Activated T-cell treated with anti-CD3 and anti-CD28 coated beads, Interleukin-2, amount 50 U/mL, for 72 hours (primary cell): Measurements from ENCODE around the gene CTSV. TPM values are rescaled to one million over a fixed set of nuclear protein-coding genes. Genes with fewer than 3 reads are reported as not detected.
"Not testable (repeated sequence)": the region's sequence is repeated elsewhere in the genome, so short reads cannot be mapped to it uniquely, and the experiment has no call there.

ENCODE experiments used
- ATAC-seq, 2 donors: fragments of 150-1000 bp; cut with Tn5 transposase; replicated peaks in 1 of 2; 2 replicates each; pipeline ENCODE4 v1.10.0; 2021; ENCODE audit warnings: moderate library complexity in 2 of 2, mild to moderate bottlenecking in 1 of 2
- DNase-seq, 2 donors: peaks; one replicate each; pipeline ENCODE4 v3.0.0; 2021 to 2022; ENCODE audit warnings: mixed read lengths in 1 of 2
- H3K27ac Mint-ChIP-seq: one replicate; pipeline ENCODE4 v1.8.0; 2022; ENCODE audit warnings: mild to moderate bottlenecking, moderate library complexity, mixed read lengths
- H3K27me3 Mint-ChIP-seq: one replicate; pipeline ENCODE4 v1.8.0; 2022; ENCODE audit warnings: low read depth, mixed read lengths
- H3K36me3 Mint-ChIP-seq, 2 donors: one replicate each; pipeline ENCODE4 v1.8.0; 2022; ENCODE audit warnings: mixed read lengths in 2 of 2, mild to moderate bottlenecking in 1 of 2; ENCODE audit not compliant: insufficient read depth in 2 of 2
- H3K4me1 Mint-ChIP-seq: one replicate; pipeline ENCODE4 v1.8.0; 2022; ENCODE audit warnings: low read depth, mixed read lengths
- H3K4me3 Mint-ChIP-seq, 2 donors: one replicate each; pipeline ENCODE4 v1.8.0; 2022; ENCODE audit warnings: mild to moderate bottlenecking in 2 of 2, mixed read lengths in 2 of 2, moderate library complexity in 2 of 2
- H3K9me3 Mint-ChIP-seq, 2 donors: one replicate each; pipeline ENCODE4 v1.8.0; 2022; ENCODE audit warnings: mixed read lengths in 2 of 2
- total RNA-seq, 2 donors: library from RNA; stranded (reverse); gene quantifications; one replicate each; pipeline ENCODE4 v1.2.3, GENCODE V29; 2022

CTSV gene
- total RNA-seq, 2 donors from 2014 or later = 1.3 to 4.3 TPM

- DNase-seq (no peak), ATAC-seq (no peak)
- Mint-ChIP-seq H3K4me3 (no peak overlapping the region), H3K36me3 (peaks cover 7% of the 10 kb centered on the region in 2 donors), H3K27me3 (peaks cover 29% of the 10 kb centered on the region), H3K27ac (no peak overlapping the region), H3K9me3 (peaks cover 7 to 11% of the 10 kb centered on the region in 2 donors), H3K4me1 (peaks cover 18% of the 10 kb centered on the region)
These were observed 25.2 kb upstream of the CTSV start for GRCh38 chr9:97064176-97064575.

GRCh38 chr9:97060796-97061195 is 21.9 kb upstream of the CTSV start:
- ATAC-seq = no peak
- H3K4me1 Mint-ChIP-seq = peaks cover 18% of the 10 kb centered on the region

GRCh38 chr9:97059626-97060025 is 20.7 kb upstream of the CTSV start:
- H3K9me3 Mint-ChIP-seq = peaks cover 0 to 2% of the 10 kb centered on the region in 2 donors
- H3K27me3 Mint-ChIP-seq = peaks cover 36% of the 10 kb centered on the region
- peak overlapping the region; percentile 8 for H3K27ac Mint-ChIP-seq
- H3K36me3 Mint-ChIP-seq = no peaks in the 10 kb centered on the region
- ATAC-seq (peak; percentile 33 to 68), DNase-seq (peak; percentile 9 to 46)
- H3K4me1 Mint-ChIP-seq = peaks cover 18% of the 10 kb centered on the region
- peak overlapping the region in 1 of 2 donors; percentile 58 for H3K4me3 Mint-ChIP-seq

More at GRCh38 chr9:97060796-97061195, 21.9 kb upstream of the CTSV start:
- DNase-seq = no peak
- H3K27ac Mint-ChIP-seq = no peak overlapping the region
- H3K9me3 Mint-ChIP-seq = peaks cover 0 to 4% of the 10 kb centered on the region in 2 donors
- H3K4me3 Mint-ChIP-seq = no peak overlapping the region
- peaks cover 31% of the 10 kb centered on the region for H3K27me3 Mint-ChIP-seq
- peaks cover 0 to 2% of the 10 kb centered on the region in 2 donors for H3K36me3 Mint-ChIP-seq

GRCh38 chr9:97057651-97058050 is 18.7 kb upstream of the CTSV start:
- peaks cover 14% of the 10 kb centered on the region for H3K4me1 Mint-ChIP-seq

GRCh38 chr9:97055891-97056290 is 16.9 kb upstream of the CTSV start:
- H3K9me3 Mint-ChIP-seq = not testable (repeated sequence)
- H3K27me3 Mint-ChIP-seq = peaks cover 58% of the 10 kb centered on the region

More at GRCh38 chr9:97057651-97058050, 18.7 kb upstream of the CTSV start:
- Mint-ChIP-seq H3K36me3 (no peaks in the 10 kb centered on the region), H3K27me3 (peaks cover 53% of the 10 kb centered on the region), H3K9me3 (peaks cover 0 to 2% of the 10 kb centered on the region in 2 donors), H3K27ac (no peak overlapping the region), H3K4me3 (no peak overlapping the region)
- no peak for DNase-seq
- no peak for ATAC-seq

GRCh38 chr9:97053717-97054116 is 14.8 kb upstream of the CTSV start:
- no peak for DNase-seq
- no peaks in the 10 kb centered on the region for H3K4me1 Mint-ChIP-seq
- H3K27me3 Mint-ChIP-seq = peaks cover 47% of the 10 kb centered on the region
- ATAC-seq = no peak
- no peaks in the 10 kb centered on the region for H3K36me3 Mint-ChIP-seq
- no peak overlapping the region for H3K27ac Mint-ChIP-seq
- no peaks in the 10 kb centered on the region for H3K9me3 Mint-ChIP-seq
- H3K4me3 Mint-ChIP-seq = no peak overlapping the region

More at GRCh38 chr9:97055891-97056290, 16.9 kb upstream of the CTSV start:
- H3K36me3 Mint-ChIP-seq, H3K4me3 Mint-ChIP-seq, H3K4me1 Mint-ChIP-seq, DNase-seq, ATAC-seq, H3K27ac Mint-ChIP-seq: not testable (repeated sequence)

GRCh38 chr9:97052735-97053134 is 13.8 kb upstream of the CTSV start:
- Mint-ChIP-seq H3K4me1 (no peaks in the 10 kb centered on the region), H3K9me3 (no peaks in the 10 kb centered on the region), H3K4me3 (no peak overlapping the region), H3K27ac (no peak overlapping the region), H3K27me3 (peaks cover 50% of the 10 kb centered on the region), H3K36me3 (no peaks in the 10 kb centered on the region)
- DNase-seq = no peak
- ATAC-seq = no peak

GRCh38 chr9:97046228-97046627 is 7.3 kb upstream of the CTSV start:
- H3K9me3 Mint-ChIP-seq = no peaks in the 10 kb centered on the region
- H3K27me3 Mint-ChIP-seq = peaks cover 35% of the 10 kb centered on the region
- no peak overlapping the region for H3K4me3 Mint-ChIP-seq
- H3K27ac Mint-ChIP-seq = no peak overlapping the region
- H3K4me1 Mint-ChIP-seq = no peaks in the 10 kb centered on the region
- H3K36me3 Mint-ChIP-seq = no peaks in the 10 kb centered on the region
- no peak for DNase-seq
- ATAC-seq = peak in 1 of 2 donors; percentile 35

GRCh38 chr9:97045300-97045699 is 6.4 kb upstream of the CTSV start:
- no peaks in the 10 kb centered on the region for H3K4me1 Mint-ChIP-seq
- H3K36me3 Mint-ChIP-seq = no peaks in the 10 kb centered on the region

GRCh38 chr9:97041898-97042297 is 3.0 kb upstream of the CTSV start:
- no peak overlapping the region for H3K27ac Mint-ChIP-seq
- no peak overlapping the region for H3K4me3 Mint-ChIP-seq
- peaks cover 50% of the 10 kb centered on the region for H3K27me3 Mint-ChIP-seq
- H3K4me1 Mint-ChIP-seq = peaks cover 6% of the 10 kb centered on the region
- ATAC-seq (no peak), DNase-seq (no peak)
- H3K36me3 Mint-ChIP-seq = peaks cover 0 to 4% of the 10 kb centered on the region in 2 donors
- H3K9me3 Mint-ChIP-seq = no peaks in the 10 kb centered on the region

More at GRCh38 chr9:97045300-97045699, 6.4 kb upstream of the CTSV start:
- no peak overlapping the region for H3K4me3 Mint-ChIP-seq
- no peak for DNase-seq
- H3K27me3 Mint-ChIP-seq = peaks cover 35% of the 10 kb centered on the region
- ATAC-seq = no peak
- H3K27ac Mint-ChIP-seq = no peak overlapping the region
- no peaks in the 10 kb centered on the region for H3K9me3 Mint-ChIP-seq

- H3K27ac Mint-ChIP-seq = no peak overlapping the region
- H3K4me3 Mint-ChIP-seq = peak overlapping the region; percentile 92 to 93
- peaks cover 6% of the 10 kb centered on the region for H3K4me1 Mint-ChIP-seq
- no peaks in the 10 kb centered on the region for H3K9me3 Mint-ChIP-seq
- DNase-seq = no peak
- H3K27me3 Mint-ChIP-seq = peaks cover 49% of the 10 kb centered on the region
- H3K36me3 Mint-ChIP-seq = peaks cover 0 to 4% of the 10 kb centered on the region in 2 donors
- ATAC-seq = no peak
These were observed 545 bp upstream of the CTSV start for GRCh38 chr9:97039514-97039860.

GRCh38 chr9:97023505-97023904 is 15.4 kb downstream of the CTSV start:
- H3K4me1 Mint-ChIP-seq, H3K4me3 Mint-ChIP-seq, H3K27ac Mint-ChIP-seq, H3K27me3 Mint-ChIP-seq, DNase-seq, ATAC-seq, H3K9me3 Mint-ChIP-seq, H3K36me3 Mint-ChIP-seq: not testable (repeated sequence)

GRCh38 chr9:97013151-97014132 is 25.5 kb downstream of the CTSV start:
- peak; percentile 97 for ATAC-seq
- Mint-ChIP-seq H3K4me3 (peak overlapping the region; percentile 86 to 98), H3K27ac (peak overlapping the region; percentile 96)
- not testable (repeated sequence) for H3K4me1 Mint-ChIP-seq, H3K36me3 Mint-ChIP-seq, H3K9me3 Mint-ChIP-seq, H3K27me3 Mint-ChIP-seq
- peak; percentile 77 to 83 for DNase-seq
